Tibial nerve (tissue), 4 donors: ENCODE data around the gene AMOT. TPM values are rescaled to one million over a fixed set of nuclear protein-coding genes. Genes with fewer than 3 reads are reported as not detected.

Source experiments
- DNase-seq, 2 donors: peaks; one replicate each; pipeline ENCODE4 v3.0.0-alpha.2; 2019; ENCODE audit warnings: low spot score in 2 of 2
- H3K27ac ChIP-seq, 4 donors: fragments of 200-600 bp; sonication (generic) in 3 of 4; one replicate each; pipeline ENCODE4 v1.5.1; 2017 to 2019; ENCODE audit warnings: mild to moderate bottlenecking in 1 of 4
- H3K27me3 ChIP-seq, 2 donors: fragments of 200-600 bp; sonication (generic) in 1 of 2; one replicate each; pipeline versions ENCODE4 v1.5.1 to v1.6.0; 2017 to 2019
- H3K36me3 ChIP-seq, 3 donors: fragments of 200-600 bp; sonication (generic); one replicate each; pipeline ENCODE4 v1.5.1; 2018 to 2019
- H3K4me1 ChIP-seq, 4 donors: fragments of 200-600 bp; sonication (generic) in 3 of 4; one replicate each; pipeline ENCODE4 v1.5.1; 2017 to 2019
- H3K4me3 ChIP-seq, 4 donors: fragments of 200-600 bp; sonication (generic) in 3 of 4; one replicate each; pipeline ENCODE4 v1.5.1; 2017 to 2019; ENCODE audit warnings: mild to moderate bottlenecking in 1 of 4, moderate library complexity in 1 of 4
- H3K9me3 ChIP-seq, 4 donors: fragments of 200-600 bp; sonication (generic) in 3 of 4; one replicate each; pipeline ENCODE4 v1.5.1; 2017 to 2019
- CTCF ChIP-seq, 5 experiments: fragments of 200-600 bp in 3 of 5; fragments of 450-650 bp in 2 of 5; sonication (generic) in 3 of 5; IDR thresholded peaks; one replicate each; pipeline ENCODE4 v1.5.1; 2016 to 2019; ENCODE audit warnings: antibody characterized with exemption in 5 of 5, mild to moderate bottlenecking in 3 of 5, moderate library complexity in 2 of 5
- EP300 ChIP-seq, 2 donors: sonication (generic); formaldehyde crosslinking; IDR thresholded peaks; one replicate each; pipeline ENCODE4 v1.6.1; 2017; ENCODE audit warnings: antibody characterized with exemption in 2 of 2, mild to moderate bottlenecking in 1 of 2
- POLR2A ChIP-seq, 2 donors: fragments of 450-650 bp; IDR thresholded peaks; one replicate each; pipeline ENCODE4 v1.6.1; 2017; ENCODE audit warnings: antibody characterized with exemption in 2 of 2, mild to moderate bottlenecking in 2 of 2, moderate library complexity in 2 of 2
- WGBS, 2 donors: methylation state at CpG; one replicate each; pipeline ENCODE4 v1.1.5; 2018; 5-methylcytosine and 5-hydroxymethylcytosine counted together
- total RNA-seq, 4 donors: library from RNA; depleted of rRNA; stranded (reverse); fragments of >200 nt; gene quantifications; one replicate each; pipeline ENCODE4 v1.1.0, GENCODE V29; 2016

Gene AMOT
- total RNA-seq, 4 donors from 2014 or later: 22.0 to 41.2 (median 23.0) TPM

GRCh38 chrX:112803060-112803459 lies 37.6 kb downstream of the AMOT start:
- H3K4me1 ChIP-seq: no peaks in the 10 kb centered on the region
- no peak overlapping the region for H3K27ac ChIP-seq
- H3K4me3 ChIP-seq: no peak overlapping the region
- peaks cover 0 to 14% of the 10 kb centered on the region in 2 donors for H3K27me3 ChIP-seq
- DNase-seq: no peak
- peaks cover 0 to 24% (median 0%) of the 10 kb centered on the region in 3 donors for H3K36me3 ChIP-seq
- H3K9me3 ChIP-seq: no peaks in the 10 kb centered on the region
- no peak for TF ChIP-seq POLR2A (IDR thresholded peaks at IDR 0.05)
- TF ChIP-seq CTCF (IDR thresholded peaks at IDR 0.05): no peak
- TF ChIP-seq EP300 (IDR thresholded peaks at IDR 0.05): no peak
- 81 to 83% methylated on average over 3 of the region's 3 CpGs for WGBS, 2 donors

GRCh38 chrX:112802541-112802940 lies 38.1 kb downstream of the AMOT start:
- no peak overlapping the region for H3K27ac ChIP-seq
- no peaks in the 10 kb centered on the region for H3K4me1 ChIP-seq
- WGBS, 2 donors: 42 to 56% methylated on average over 1 of the region's 1 CpG
- H3K4me3 ChIP-seq: no peak overlapping the region
- TF ChIP-seq CTCF (IDR thresholded peaks at IDR 0.05) (no peak), POLR2A (IDR thresholded peaks at IDR 0.05) (no peak), EP300 (IDR thresholded peaks at IDR 0.05) (no peak)
- DNase-seq: no peak
- no peaks in the 10 kb centered on the region for H3K9me3 ChIP-seq
- H3K27me3 ChIP-seq: peaks cover 0 to 14% of the 10 kb centered on the region in 2 donors
- peaks cover 0 to 26% (median 0%) of the 10 kb centered on the region in 3 donors for H3K36me3 ChIP-seq

GRCh38 chrX:112800971-112801775 lies 39.5 kb downstream of the AMOT start:
- Histone ChIP-seq H3K9me3 (no peaks in the 10 kb centered on the region), H3K4me3 (no peak overlapping the region), H3K36me3 (peaks cover 0 to 26% (median 0%) of the 10 kb centered on the region in 3 donors), H3K4me1 (no peaks in the 10 kb centered on the region), H3K27ac (no peak overlapping the region), H3K27me3 (peaks cover 0 to 18% of the 10 kb centered on the region in 2 donors)
- TF ChIP-seq EP300 (IDR thresholded peaks at IDR 0.05) (no peak), CTCF (IDR thresholded peaks at IDR 0.05) (no peak), POLR2A (IDR thresholded peaks at IDR 0.05) (no peak)
- DNase-seq: no peak
- WGBS, 2 donors: 63 to 81% methylated on average over 10 to 12 of the region's 12 CpGs

GRCh38 chrX:112799425-112799824 lies 41.2 kb downstream of the AMOT start:
- no peak for TF ChIP-seq EP300 (IDR thresholded peaks at IDR 0.05)
- Histone ChIP-seq H3K4me1 (no peaks in the 10 kb centered on the region), H3K27me3 (peaks cover 0 to 14% of the 10 kb centered on the region in 2 donors), H3K4me3 (no peak overlapping the region), H3K36me3 (peaks cover 0 to 22% (median 0%) of the 10 kb centered on the region in 3 donors), H3K9me3 (no peaks in the 10 kb centered on the region), H3K27ac (no peak overlapping the region)
- 100% methylated on average over 1 of the region's 1 CpG for WGBS, 2 donors
- no peak for DNase-seq

GRCh38 chrX:112798736-112799135 lies 41.9 kb downstream of the AMOT start:
- no peak for TF ChIP-seq POLR2A (IDR thresholded peaks at IDR 0.05)
- TF ChIP-seq EP300 (IDR thresholded peaks at IDR 0.05): no peak
- no peak for TF ChIP-seq CTCF (IDR thresholded peaks at IDR 0.05)

More at GRCh38 chrX:112798736-112799135, 41.9 kb downstream of the AMOT start:
- DNase-seq: no peak
- no peak overlapping the region for H3K27ac ChIP-seq
- H3K4me1 ChIP-seq: no peaks in the 10 kb centered on the region
- no peak overlapping the region for H3K4me3 ChIP-seq
- peaks cover 0 to 12% of the 10 kb centered on the region in 2 donors for H3K27me3 ChIP-seq
- H3K9me3 ChIP-seq: no peaks in the 10 kb centered on the region
- H3K36me3 ChIP-seq: peaks cover 0 to 22% (median 0%) of the 10 kb centered on the region in 3 donors
- 58 to 95% methylated on average over 2 of the region's 2 CpGs for WGBS, 2 donors
